HepG2 (cell line): ENCODE data around the gene C10orf71. TPM values are rescaled to one million over a fixed set of nuclear protein-coding genes. Genes with fewer than 3 reads are reported as not detected.

Experiments used
- ATAC-seq: fragments of 200-7000 bp; cut with Tn5 transposase; 3 replicates; pipeline ENCODE4 v1.9.1; 2020; ENCODE audit warnings: mild to moderate bottlenecking, moderate library complexity
- BruUV-seq: library from RNA; stranded (reverse); fragments of 400-500 nt; replicated peaks from 2 replicates; lab custom pipeline; 2021; lab: Mats Ljungman, UMichigan
- CTCF ChIA-PET: fragments of 300-600 bp; formaldehyde crosslinking; extraction: SDS; loops from one replicate; lab custom pipeline; 2021; ENCODE audit warnings: low total read pairs, inconsistent platforms, low intra/inter-chr PET ratio; lab: Yijun Ruan, JAX
- POLR2A ChIA-PET: fragments of 350-600 bp; sonication (Branson Sonifier 250); formaldehyde crosslinking; loops from one replicate; lab custom pipeline; 2020; ENCODE audit warnings: antibody characterized with exemption, inconsistent platforms; lab: Yijun Ruan, JAX
- DNase-seq: peaks from one replicate; pipeline ENCODE4 v3.0.0-alpha.2; 2015; ENCODE audit warnings: low spot score
- FAIRE-seq: peaks from 3 replicates; lab custom pipeline; 2011; peaks lifted over from hg19 to GRCh38; lab: Jason Lieb, UNC
- H2AFZ ChIP-seq: one replicate; pipeline ENCODE4 v1.6.1; 2011; ENCODE audit warnings: low read length, inconsistent platforms
- H3K27ac ChIP-seq: fragments of 300-600 bp; 3 replicates; pipeline ENCODE4 v1.8.0; 2011; ENCODE audit warnings: mixed run types, mild to moderate bottlenecking, mixed read lengths, low read length, inconsistent platforms; ENCODE audit not compliant: insufficient read depth; ENCODE audit errors: extremely low read length
- H3K27me3 ChIP-seq, 2 experiments: fragments of 200-600 bp in 1 of 2; 2 replicates in 1 of 2; 3 replicates in 1 of 2; pipeline versions ENCODE4 v1.6.0 to v1.8.0; 2011; ENCODE audit warnings: low read length in 2 of 2, mild to moderate bottlenecking in 2 of 2, moderate library complexity in 2 of 2, inconsistent platforms in 1 of 2; ENCODE audit not compliant: insufficient read depth in 2 of 2, control insufficient read depth in 1 of 2
- H3K36me3 ChIP-seq, 2 experiments: fragments of 200-600 bp in 1 of 2; replicated peaks in 1 of 2; 2 replicates in 1 of 2; 3 replicates in 1 of 2; pipeline versions ENCODE4 v1.5.1 to v1.8.0; 2011; ENCODE audit warnings: low read length in 2 of 2, inconsistent platforms in 1 of 2; ENCODE audit not compliant: insufficient read depth in 2 of 2, control insufficient read depth in 1 of 2
- H3K4me1 ChIP-seq: 2 replicates; pipeline ENCODE4 v1.5.1; 2012; ENCODE audit warnings: low read length, inconsistent platforms; ENCODE audit not compliant: insufficient read depth
- H3K4me2 ChIP-seq: 2 replicates; pipeline ENCODE4 v1.6.0; 2011; ENCODE audit warnings: low read depth, low read length, inconsistent platforms
- H3K4me3 ChIP-seq, 3 experiments: fragments of 200-600 bp in 1 of 3; sonication (generic), shearing (Covaris generic) in 1 of 3; replicated peaks in 1 of 3; 2 replicates each; pipeline ENCODE4 v1.5.1; 2011 to 2016; ENCODE audit warnings: low read length in 3 of 3, inconsistent platforms in 2 of 3, low read depth in 2 of 3, mild to moderate bottlenecking in 2 of 3, control low read depth in 1 of 3, mixed read lengths in 1 of 3; ENCODE audit not compliant: insufficient read depth in 1 of 3
- H3K79me2 ChIP-seq: one replicate; pipeline ENCODE4 v1.6.1; 2011; ENCODE audit warnings: low read length, inconsistent platforms; ENCODE audit not compliant: insufficient read depth
- H3K9ac ChIP-seq: 2 replicates; pipeline ENCODE4 v1.6.0; 2011; ENCODE audit warnings: mild to moderate bottlenecking, low read depth, low read length, inconsistent platforms; ENCODE audit not compliant: insufficient read depth
- H3K9me3 ChIP-seq: 2 replicates; pipeline ENCODE4 v1.5.1; 2012; ENCODE audit warnings: mild to moderate bottlenecking, low read length
- H4K20me1 ChIP-seq: 2 replicates; pipeline ENCODE4 v1.6.0; 2011; ENCODE audit warnings: inconsistent platforms, mild to moderate bottlenecking, low read length, moderate library complexity; ENCODE audit not compliant: insufficient read depth
- ATF7 ChIP-seq, 2 experiments: fragments of 450-650 bp in 1 of 2; sonication (generic) in 1 of 2; formaldehyde crosslinking in 1 of 2; IDR thresholded peaks; 2 replicates each; pipeline versions ENCODE4 v1.4.0 to v1.6.1; 2016 to 2020; ENCODE audit warnings: antibody characterized with exemption in 1 of 2, mild to moderate bottlenecking in 1 of 2, missing genetic modification reagents in 1 of 2
- HDAC2 ChIP-seq: sonication (generic); formaldehyde crosslinking; IDR thresholded peaks from 2 replicates; pipeline ENCODE4 v1.4.0; 2020; ENCODE audit warnings: missing genetic modification reagents
- RAD21 ChIP-seq: fragments of 450-650 bp; formaldehyde crosslinking; IDR thresholded peaks from 2 replicates; pipeline ENCODE4 v1.5.0; 2020; ENCODE audit warnings: mild to moderate bottlenecking
- RFX3 ChIP-seq: IDR thresholded peaks from 2 replicates; pipeline ENCODE4 v1.6.1; 2016; ENCODE audit warnings: missing biosample characterization, missing genetic modification reagents
- SRSF4 ChIP-seq: fragments of 200-400 bp; formaldehyde crosslinking; IDR thresholded peaks from one replicate; pipeline ENCODE4 v1.6.1; 2018; ENCODE audit warnings: mild to moderate bottlenecking, low read depth, low read length, moderate library complexity; ENCODE audit not compliant: poor library complexity, severe bottlenecking
- ZBTB43 ChIP-seq: sonication (generic); formaldehyde crosslinking; conservative IDR thresholded peaks from 2 replicates; pipeline ENCODE4 v1.4.0; 2020; ENCODE audit warnings: missing genetic modification reagents
- ZFP82 ChIP-seq: sonication (generic); formaldehyde crosslinking; IDR thresholded peaks from 2 replicates; pipeline ENCODE4 v1.5.1; 2020; ENCODE audit warnings: mild to moderate bottlenecking, missing genetic modification reagents, borderline replicate concordance
- ZNF3 ChIP-seq: IDR thresholded peaks from 2 replicates; pipeline ENCODE4 v1.7.0; 2017; ENCODE audit warnings: inconsistent platforms
- ZNF446 ChIP-seq: sonication (generic); formaldehyde crosslinking; IDR thresholded peaks from 2 replicates; pipeline ENCODE4 v1.5.0; 2020; ENCODE audit warnings: mild to moderate bottlenecking, missing genetic modification reagents
- ZNF512 ChIP-seq: sonication (generic); formaldehyde crosslinking; IDR thresholded peaks from 2 replicates; pipeline ENCODE4 v1.4.0; 2020; ENCODE audit warnings: mild to moderate bottlenecking, missing genetic modification reagents
- ZNF629 ChIP-seq: sonication (generic); formaldehyde crosslinking; conservative IDR thresholded peaks from 2 replicates; pipeline ENCODE4 v1.5.0; 2020; ENCODE audit warnings: missing genetic modification reagents
- WGBS: methylation state at CpG from one replicate; pipeline ENCODE4 v1.1.6; 2017; ENCODE audit warnings: low lambda C conversion rate; 5-methylcytosine and 5-hydroxymethylcytosine counted together
- in situ Hi-C: cut with HindIII; loops from 2 replicates; pipeline ENCODE4 v1.10.0; 2017; ENCODE audit warnings: low pct_unique_long_range_greater_than_20kb; ENCODE audit not compliant: extremely low pct_ligation_motif_present
- intact Hi-C: fragments of 100-400 bp; cut with micrococcal nuclease; formaldehyde crosslinking; loops from one replicate; pipeline ENCODE4 v1.10.0; 2022; ENCODE audit not compliant: unreplicated experiment
- polyA plus RNA-seq, 8 experiments: library from polyadenylated mRNA; depleted of rRNA in 3 of 8; stranded (reverse) in 7 of 8; unstranded in 1 of 8; fragments of >200 nt; fragmentation: Illumina TruSeq in 4 of 8; extraction: Trizol in 4 of 8; gene quantifications; 2 replicates each; pipeline versions ENCODE4 v1.2.1 to v1.2.3, GENCODE V29; 2011 to 2016; ENCODE audit warnings: low read depth in 4 of 8, missing spikeins in 1 of 8, mixed read lengths in 1 of 8; ENCODE audit not compliant: insufficient read depth in 1 of 8
- total RNA-seq, 5 experiments: library from RNA; depleted of rRNA; stranded (reverse); fragments of >200 nt; fragmentation: Illumina TruSeq; extraction: Trizol; gene quantifications; 2 replicates each; pipeline ENCODE4 v1.2.3, GENCODE V29; 2016; ENCODE audit warnings: low read depth in 1 of 5
- TF ChIP-seq, protein P1 (sequence below): sonication (generic); formaldehyde crosslinking; IDR thresholded peaks from 2 replicates; pipeline ENCODE4 v1.4.0; 2020; ENCODE audit warnings: missing genetic modification reagents, mild to moderate bottlenecking, borderline replicate concordance
- TF ChIP-seq, protein P2 (sequence below): sonication (generic); formaldehyde crosslinking; IDR thresholded peaks from 2 replicates; pipeline ENCODE4 v1.8.0; 2022; ENCODE audit warnings: low read depth, missing genetic modification reagents

Gene C10orf71
- total and polyA plus RNA-seq, 2 of the 13 experiments (the other 11 are each of a cell fraction or from before 2014, with no cell fraction given): not detected

- POLR2A ChIA-PET: interaction anchor here (1.3 kb wide), 1 partner anchor 176 kb away, joined by 6 read pairs; the partner anchor contains the start of gene ERCC6
- no peak overlapping the region for H3K4me3 ChIP-seq
- H4K20me1 ChIP-seq: no peaks in the 10 kb centered on the region
- in situ Hi-C loops: loop anchor here (10.0 kb wide), 1 partner anchor 389 kb away; no protein-coding TSS in a partner anchor
- no peak for FAIRE-seq
- no peak overlapping the region for H2AFZ ChIP-seq
- H3K9ac ChIP-seq: no peak overlapping the region
- H3K27me3 ChIP-seq: no peaks in the 10 kb centered on the region; a peak in 1 of 5 replicates
- H3K4me2 ChIP-seq: peak overlapping the region; percentile 51
- no peaks in the 10 kb centered on the region for H3K79me2 ChIP-seq
- H3K4me1 ChIP-seq: peaks cover 43% of the 10 kb centered on the region
- no peaks in the 10 kb centered on the region for H3K36me3 ChIP-seq
- BruUV-seq: no TSS peak
- intact Hi-C loops: no loop called here
- TF ChIP-seq, protein P1, sequence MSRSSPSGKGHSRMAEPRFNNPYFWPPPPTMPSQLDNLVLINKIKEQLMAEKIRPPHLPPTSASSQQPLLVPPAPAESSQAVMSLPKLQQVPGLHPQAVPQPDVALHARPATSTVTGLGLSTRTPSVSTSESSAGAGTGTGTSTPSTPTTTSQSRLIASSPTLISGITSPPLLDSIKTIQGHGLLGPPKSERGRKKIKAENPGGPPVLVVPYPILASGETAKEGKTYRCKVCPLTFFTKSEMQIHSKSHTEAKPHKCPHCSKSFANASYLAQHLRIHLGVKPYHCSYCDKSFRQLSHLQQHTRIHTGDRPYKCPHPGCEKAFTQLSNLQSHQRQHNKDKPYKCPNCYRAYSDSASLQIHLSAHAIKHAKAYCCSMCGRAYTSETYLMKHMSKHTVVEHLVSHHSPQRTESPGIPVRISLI: no peak
- TF ChIP-seq ZNF446 (CRISPR knock-in tag) (no peak), ZNF512 (CRISPR knock-in tag) (no peak), RAD21 (CRISPR knock-in tag) (no peak), ZNF3 (no peak), SRSF4 (no peak), HDAC2 (CRISPR knock-in tag) (0 out of 2 replicates have a peak, but pooled peaks have one; percentile 3), ZBTB43 (CRISPR knock-in tag) (no peak), ZNF629 (CRISPR knock-in tag) (peak; percentile 62; the same call in 1 of the 2 replicates), ATF7 (IDR thresholded peaks at IDR 0.05) (no peak), ATF7 (CRISPR knock-in tag; IDR thresholded peaks at IDR 0.05) (no peak), RFX3 (no peak), ZFP82 (CRISPR knock-in tag) (no peak)
- TF ChIP-seq, protein P2, sequence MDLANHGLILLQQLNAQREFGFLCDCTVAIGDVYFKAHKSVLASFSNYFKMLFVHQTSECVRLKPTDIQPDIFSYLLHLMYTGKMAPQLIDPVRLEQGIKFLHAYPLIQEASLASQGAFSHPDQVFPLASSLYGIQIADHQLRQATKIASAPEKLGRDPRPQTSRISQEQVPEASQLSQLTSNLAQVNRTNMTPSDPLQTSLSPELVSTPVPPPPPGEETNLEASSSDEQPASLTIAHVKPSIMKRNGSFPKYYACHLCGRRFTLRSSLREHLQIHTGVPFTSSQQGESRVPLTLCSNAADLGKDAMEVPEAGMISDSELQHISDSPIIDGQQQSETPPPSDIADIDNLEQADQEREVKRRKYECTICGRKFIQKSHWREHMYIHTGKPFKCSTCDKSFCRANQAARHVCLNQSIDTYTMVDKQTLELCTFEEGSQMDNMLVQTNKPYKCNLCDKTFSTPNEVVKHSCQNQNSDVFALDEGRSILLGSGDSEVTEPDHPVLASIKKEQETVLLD (CRISPR knock-in tag): no peak
- DNase-seq: no peak
- H3K27ac ChIP-seq: no peak overlapping the region
- ATAC-seq: no peak
- CTCF ChIA-PET: no interaction called here
- H3K9me3 ChIP-seq: no peaks in the 10 kb centered on the region
- WGBS: 56% methylated on average over 7 of the region's 8 CpGs
These were observed 64.5 kb downstream of the C10orf71 start for GRCh38 chr10:49363309-49364031.
